Esophagus muscularis mucosa (tissue), 4 donors: ENCODE results near the gene GABPB2. TPM values are rescaled to one million over a fixed set of nuclear protein-coding genes. Genes with fewer than 3 reads are reported as not detected.
A peak's percentile ranks its signal among the peaks of the same experiment; 100 is the strongest.

Source experiments
- DNase-seq: peaks from one replicate; pipeline ENCODE4 v3.0.0-alpha.2; 2017; ENCODE audit errors: extremely low spot score
- H3K27ac ChIP-seq, 4 donors: fragments of 200-600 bp; sonication (generic); replicated peaks in 1 of 4; 1 replicate in 3 of 4; 2 replicates in 1 of 4; pipeline ENCODE4 v1.5.1; 2016 to 2019; ENCODE audit warnings: mild to moderate bottlenecking in 1 of 4
- H3K27me3 ChIP-seq, 4 donors: fragments of 200-600 bp; sonication (generic); one replicate each; pipeline versions ENCODE4 v1.5.1 to v1.6.0; 2016 to 2019
- H3K36me3 ChIP-seq, 4 donors: fragments of 200-600 bp; sonication (generic); one replicate each; pipeline ENCODE4 v1.5.1; 2016 to 2019
- H3K4me1 ChIP-seq, 4 donors: fragments of 200-600 bp; sonication (generic); one replicate each; pipeline ENCODE4 v1.5.1; 2016 to 2019
- H3K4me3 ChIP-seq, 4 donors: fragments of 200-600 bp; sonication (generic); 1 replicate in 2 of 4; 2 replicates in 2 of 4; pipeline ENCODE4 v1.5.1; 2016 to 2019; ENCODE audit warnings: mild to moderate bottlenecking in 4 of 4, moderate library complexity in 1 of 4
- H3K9me3 ChIP-seq, 4 donors: fragments of 200-600 bp; sonication (generic); 1 replicate in 3 of 4; 2 replicates in 1 of 4; pipeline ENCODE4 v1.5.1; 2016 to 2019
- CTCF ChIP-seq, 3 experiments: fragments of 200-600 bp in 2 of 3; fragments of 450-650 bp in 1 of 3; sonication (generic) in 2 of 3; IDR thresholded peaks; one replicate each; pipeline ENCODE4 v1.5.1; 2017 to 2019; ENCODE audit warnings: antibody characterized with exemption in 3 of 3, mild to moderate bottlenecking in 2 of 3, moderate library complexity in 1 of 3
- EP300 ChIP-seq: sonication (generic); formaldehyde crosslinking; IDR thresholded peaks from one replicate; pipeline ENCODE4 v1.6.1; 2017; ENCODE audit warnings: antibody characterized with exemption
- POLR2A ChIP-seq: fragments of 450-650 bp; IDR thresholded peaks from one replicate; pipeline ENCODE4 v1.6.1; 2017; ENCODE audit warnings: antibody characterized with exemption, moderate library complexity, mild to moderate bottlenecking, low read depth
- POLR2AphosphoS5 ChIP-seq, 2 donors: sonication (generic); formaldehyde crosslinking; IDR thresholded peaks; one replicate each; pipeline ENCODE4 v1.6.1; 2017; ENCODE audit warnings: antibody characterized with exemption in 2 of 2
- WGBS: methylation state at CpG from one replicate; pipeline ENCODE4 v1.1.5; 2018; 5-methylcytosine and 5-hydroxymethylcytosine counted together
- intact Hi-C: fragments of 100-400 bp; cut with DNase I; formaldehyde crosslinking; loops from one replicate; pipeline ENCODE4 v1.15.1; 2023
- total RNA-seq, 4 donors: library from RNA; depleted of rRNA; stranded (reverse); fragments of >200 nt; gene quantifications; one replicate each; pipeline versions ENCODE4 v1.1.0 to v1.2.1, GENCODE V29; 2016

GABPB2 gene
- total RNA-seq, 4 donors from 2014 or later, result 16.1 to 25.7 (median 20.9) TPM

- no peak for DNase-seq
- TF ChIP-seq POLR2A (no peak), CTCF (IDR thresholded peaks at IDR 0.05) (peak in 2 of 3 experiments; percentile 9 to 16), POLR2AphosphoS5 (IDR thresholded peaks at IDR 0.05) (peak; percentile 62 to 67), EP300 (no peak)
- Histone ChIP-seq H3K27me3 (no peaks in the 10 kb centered on the region), H3K9me3 (no peaks in the 10 kb centered on the region), H3K36me3 (peaks cover 0 to 31% (median 20%) of the 10 kb centered on the region in 4 donors), H3K4me1 (peaks cover 0 to 30% (median 22%) of the 10 kb centered on the region in 4 donors), H3K27ac (peak overlapping the region; percentile 71 to 81 (median 74)), H3K4me3 (peak overlapping the region; percentile 48 to 61 (median 52))
- intact Hi-C loops, result no loop called here
- WGBS, result 19% methylated on average over 42 of the region's 45 CpGs
Observed at GRCh38 chr1:151130987-151131586, 60.5 kb downstream of the GABPB2 start.

- no peak for DNase-seq
- H3K4me3 ChIP-seq, result peak overlapping the region; percentile 48 to 61 (median 52)
- intact Hi-C loops, result no loop called here
Observed at GRCh38 chr1:151131701-151132334, 61.3 kb downstream of the GABPB2 start.

GRCh38 chr1:151132335-151133017 lies 61.9 kb downstream of the GABPB2 start:
- Histone ChIP-seq H3K4me1 (peaks cover 0 to 30% (median 22%) of the 10 kb centered on the region in 4 donors), H3K4me3 (peak overlapping the region; percentile 48 to 61 (median 52)), H3K9me3 (no peaks in the 10 kb centered on the region), H3K27ac (peak overlapping the region; percentile 71 to 81 (median 74)), H3K36me3 (peaks cover 0 to 44% (median 33%) of the 10 kb centered on the region in 4 donors), H3K27me3 (no peaks in the 10 kb centered on the region)
- WGBS, result 73% methylated on average over 34 of the region's 74 CpGs
- TF ChIP-seq CTCF (IDR thresholded peaks at IDR 0.05), result no peak
- intact Hi-C loops, result no loop called here
- no peak for DNase-seq

More at GRCh38 chr1:151131701-151132334, 61.3 kb downstream of the GABPB2 start:
- peaks cover 0 to 30% (median 22%) of the 10 kb centered on the region in 4 donors for H3K4me1 ChIP-seq
- WGBS, result 48% methylated on average over 38 of the region's 39 CpGs
- peak overlapping the region; percentile 71 to 81 (median 74) for H3K27ac ChIP-seq
- TF ChIP-seq POLR2A, result no peak
- TF ChIP-seq EP300, result no peak
- TF ChIP-seq POLR2AphosphoS5 (IDR thresholded peaks at IDR 0.05), result no peak
- TF ChIP-seq CTCF (IDR thresholded peaks at IDR 0.05), result no peak
- no peaks in the 10 kb centered on the region for H3K27me3 ChIP-seq
- H3K9me3 ChIP-seq, result no peaks in the 10 kb centered on the region
- peaks cover 0 to 39% (median 28%) of the 10 kb centered on the region in 4 donors for H3K36me3 ChIP-seq

- Histone ChIP-seq H3K9me3 (no peaks in the 10 kb centered on the region), H3K36me3 (peaks cover 0 to 52% (median 40%) of the 10 kb centered on the region in 4 donors), H3K4me1 (peaks cover 0 to 30% (median 22%) of the 10 kb centered on the region in 4 donors), H3K27me3 (no peaks in the 10 kb centered on the region), H3K27ac (peak overlapping the region in 1 of 4 donors; percentile 71), H3K4me3 (no peak overlapping the region)
- WGBS, result 75% methylated on average over 48 of the region's 65 CpGs
- intact Hi-C loops, result no loop called here
- DNase-seq, result no peak
- TF ChIP-seq EP300, result no peak
Observed at GRCh38 chr1:151133018-151133806, 62.7 kb downstream of the GABPB2 start.
